Left renal pelvis (tissue), 4 donors: ENCODE data around the gene SPATS2. TPM values are rescaled to one million over a fixed set of nuclear protein-coding genes. Genes with fewer than 3 reads are reported as not detected.
"Not testable (repeated sequence)": the region's sequence is repeated elsewhere in the genome, so short reads cannot be mapped to it uniquely, and the experiment has no call there.

Experiments
- DNase-seq, 4 donors: peaks; one replicate each; pipeline ENCODE4 v3.0.0-alpha.2; 2013; ENCODE audit warnings: low read depth in 4 of 4, low spot score in 3 of 4
- polyA plus RNA-seq, 4 donors: library from polyadenylated mRNA; unstranded; fragments of 120-200 nt; gene quantifications; one replicate each; pipeline ENCODE4 v1.2.1, GENCODE V29; 2013; ENCODE audit not compliant: insufficient read length in 4 of 4

The SPATS2 gene
- polyA plus RNA-seq, 4 donors = 48.7 to 60.5 (median 50.7) TPM

- DNase-seq = peak in 1 of 4 donors; percentile 56
Observed at GRCh38 chr12:49347311-49348193, 19.7 kb upstream of the SPATS2 start.

- no peak for DNase-seq
Observed at GRCh38 chr12:49348781-49349180, 18.5 kb upstream of the SPATS2 start.

GRCh38 chr12:49349266-49349665, 18.0 kb upstream of the SPATS2 start:
- no peak for DNase-seq

GRCh38 chr12:49352351-49352750, 14.9 kb upstream of the SPATS2 start:
- no peak for DNase-seq

- DNase-seq = no peak
Observed at GRCh38 chr12:49355913-49356312, 11.3 kb upstream of the SPATS2 start.

GRCh38 chr12:49357103-49357678, 10.1 kb upstream of the SPATS2 start:
- no peak for DNase-seq

GRCh38 chr12:49358483-49359141, 8.7 kb upstream of the SPATS2 start:
- peak in 1 of 4 donors; percentile 54 for DNase-seq

- no peak for DNase-seq
Observed at GRCh38 chr12:49359671-49360070, 7.6 kb upstream of the SPATS2 start.

- no peak for DNase-seq
Observed at GRCh38 chr12:49362077-49362476, 5.2 kb upstream of the SPATS2 start.

- DNase-seq = no peak
Observed at GRCh38 chr12:49364989-49365388, 2.3 kb upstream of the SPATS2 start.

- no peak for DNase-seq
Observed at GRCh38 chr12:49365542-49365941, 1.7 kb upstream of the SPATS2 start.

GRCh38 chr12:49366096-49366651, 1.1 kb upstream of the SPATS2 start:
- DNase-seq = no peak

- DNase-seq = peak; percentile 87 to 92 (median 90)
Observed at GRCh38 chr12:49366652-49367380, 446 bp upstream of the SPATS2 start.

GRCh38 chr12:49368240-49368600, 958 bp downstream of the SPATS2 start:
- DNase-seq = no peak

GRCh38 chr12:49369411-49370145, 2.3 kb downstream of the SPATS2 start:
- no peak for DNase-seq

GRCh38 chr12:49370539-49370938, 3.3 kb downstream of the SPATS2 start:
- no peak for DNase-seq

GRCh38 chr12:49375406-49375805, 8.1 kb downstream of the SPATS2 start:
- DNase-seq = no peak

GRCh38 chr12:49377386-49377785, 10.1 kb downstream of the SPATS2 start:
- DNase-seq = no peak

GRCh38 chr12:49380184-49380583, 12.9 kb downstream of the SPATS2 start:
- DNase-seq = not testable (repeated sequence)
